SU-DHL-6 (cell line): ENCODE results near the gene MRPS33.

Experiments used
- H2AFZ ChIP-seq: fragments of 200-600 bp; sonication (generic); 2 replicates; pipeline ENCODE4 v1.6.1; 2014; ENCODE audit warnings: low read depth, mild to moderate bottlenecking, moderate library complexity, mixed read lengths, antibody characterized with exemption, low read length; ENCODE audit not compliant: severe bottlenecking
- H3F3A ChIP-seq: fragments of 200-600 bp; shearing (Covaris generic); 2 replicates; pipeline ENCODE4 v1.6.0; 2016; ENCODE audit warnings: antibody characterized with exemption, mild to moderate bottlenecking; ENCODE audit not compliant: insufficient read depth
- H3K27ac ChIP-seq: fragments of 200-600 bp; sonication (generic); 2 replicates; pipeline ENCODE4 v1.5.1; 2016; ENCODE audit warnings: low read depth, mild to moderate bottlenecking, low read length, moderate library complexity, mixed read lengths
- H3K27me3 ChIP-seq: fragments of 200-600 bp; sonication (generic), shearing (Covaris generic); 2 replicates; pipeline ENCODE4 v1.6.0; 2014; ENCODE audit warnings: mild to moderate bottlenecking, low read length
- H3K36me3 ChIP-seq: fragments of 200-600 bp; sonication (generic); 2 replicates; pipeline ENCODE4 v1.6.1; 2014; ENCODE audit warnings: mild to moderate bottlenecking, low read length, mixed read lengths
- H3K4me2 ChIP-seq: fragments of 300-600, 200-600 bp; shearing (Covaris generic), sonication (generic); 2 replicates; pipeline ENCODE4 v1.6.0; 2014; ENCODE audit warnings: low read length, low read depth, mild to moderate bottlenecking; ENCODE audit not compliant: poor library complexity, severe bottlenecking
- H3K4me3 ChIP-seq: fragments of 200-600 bp; sonication (generic); 2 replicates; pipeline ENCODE4 v1.5.1; 2014; ENCODE audit warnings: antibody characterized with exemption, low read length, mild to moderate bottlenecking, mixed read lengths; ENCODE audit not compliant: insufficient read depth, poor library complexity, severe bottlenecking
- H3K79me2 ChIP-seq: fragments of 200-600 bp; sonication (generic); 2 replicates; pipeline ENCODE4 v1.6.1; 2014; ENCODE audit warnings: mild to moderate bottlenecking, low read length, moderate library complexity; ENCODE audit not compliant: insufficient read depth
- H3K9ac ChIP-seq: fragments of 200-600 bp; sonication (generic); 2 replicates; pipeline ENCODE4 v1.7.0; 2014; ENCODE audit warnings: mild to moderate bottlenecking, low read length
- H3K9me2 ChIP-seq: fragments of 200-600 bp; sonication (generic); replicated peaks from 2 replicates; pipeline ENCODE4 v1.6.1; 2014; ENCODE audit warnings: low read length; ENCODE audit not compliant: insufficient read depth
- H3K9me3 ChIP-seq: fragments of 200-600 bp; sonication (generic); 2 replicates; pipeline ENCODE4 v1.6.1; 2014; ENCODE audit warnings: low read length, mixed read lengths; ENCODE audit not compliant: insufficient read depth
- H4K20me1 ChIP-seq: fragments of 200-600 bp; sonication (generic); 2 replicates; pipeline ENCODE4 v1.6.1; 2014; ENCODE audit warnings: low read depth, mild to moderate bottlenecking, antibody characterized with exemption, low read length, moderate library complexity, mixed read lengths
- CTCF ChIP-seq: fragments of 200-600 bp; sonication (generic); IDR thresholded peaks from one replicate; pipeline ENCODE4 v1.5.1; 2017; ENCODE audit warnings: antibody characterized with exemption, mild to moderate bottlenecking, low read length, moderate library complexity; ENCODE audit not compliant: insufficient read depth, poor library complexity, severe bottlenecking
- EZH2phosphoT487 ChIP-seq: fragments of 200-600 bp; sonication (generic), shearing (Covaris generic); conservative IDR thresholded peaks from 2 replicates; pipeline ENCODE4 v1.6.1; 2018; ENCODE audit warnings: mild to moderate bottlenecking, antibody characterized with exemption, low read length, moderate library complexity, mixed read lengths

The MRPS33 gene

GRCh38 chr7:141001122-141001521 is 13.6 kb downstream of the MRPS33 start:
- no peaks in the 10 kb centered on the region for H3K27me3 ChIP-seq
- peaks cover 2% of the 10 kb centered on the region; the same call in 1 of the 2 replicates for H3K36me3 ChIP-seq
- no peak for TF ChIP-seq EZH2phosphoT487
- TF ChIP-seq CTCF: no peak
- H2AFZ ChIP-seq: no peak overlapping the region
- H3K4me3 ChIP-seq: no peak overlapping the region
- no peaks in the 10 kb centered on the region for H3K79me2 ChIP-seq
- H3K4me2 ChIP-seq: no peak overlapping the region
- H3K9me3 ChIP-seq: no peaks in the 10 kb centered on the region
- H3K9me2 ChIP-seq: no peaks in the 10 kb centered on the region
- no peaks in the 10 kb centered on the region for H3F3A ChIP-seq
- H4K20me1 ChIP-seq: no peaks in the 10 kb centered on the region
- no peak overlapping the region for H3K9ac ChIP-seq
- H3K27ac ChIP-seq: no peak overlapping the region

DNA sequence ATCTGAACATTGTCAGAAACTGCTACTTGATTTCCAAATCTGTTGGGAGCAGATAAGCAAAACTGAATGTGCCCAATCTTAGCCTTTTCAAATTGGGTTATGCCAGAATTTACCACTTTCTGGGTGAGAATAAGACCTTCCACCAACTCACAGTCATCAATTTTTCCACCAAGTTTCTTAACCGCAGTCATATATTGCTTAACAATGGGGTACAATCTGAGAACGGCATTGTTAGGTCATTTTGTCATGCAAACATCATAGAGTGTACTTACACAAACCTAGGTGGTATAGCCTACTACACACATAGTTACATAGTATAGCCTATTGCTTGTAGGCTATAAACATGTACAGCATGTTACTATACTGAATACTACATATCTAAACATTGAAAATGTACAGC is 16.0 kb downstream of the MRPS33 start:
- Histone ChIP-seq H3K36me3 (no peaks in the 10 kb centered on the region), H3K4me2 (no peak overlapping the region), H3F3A (no peaks in the 10 kb centered on the region), H3K4me3 (no peak overlapping the region), H3K9me3 (no peaks in the 10 kb centered on the region), H3K9me2 (no peaks in the 10 kb centered on the region), H3K9ac (no peak overlapping the region), H3K79me2 (no peaks in the 10 kb centered on the region), H3K27ac (no peak overlapping the region), H2AFZ (no peak overlapping the region), H4K20me1 (no peaks in the 10 kb centered on the region), H3K27me3 (no peaks in the 10 kb centered on the region)
- TF ChIP-seq EZH2phosphoT487 (no peak), CTCF (no peak)

DNA sequence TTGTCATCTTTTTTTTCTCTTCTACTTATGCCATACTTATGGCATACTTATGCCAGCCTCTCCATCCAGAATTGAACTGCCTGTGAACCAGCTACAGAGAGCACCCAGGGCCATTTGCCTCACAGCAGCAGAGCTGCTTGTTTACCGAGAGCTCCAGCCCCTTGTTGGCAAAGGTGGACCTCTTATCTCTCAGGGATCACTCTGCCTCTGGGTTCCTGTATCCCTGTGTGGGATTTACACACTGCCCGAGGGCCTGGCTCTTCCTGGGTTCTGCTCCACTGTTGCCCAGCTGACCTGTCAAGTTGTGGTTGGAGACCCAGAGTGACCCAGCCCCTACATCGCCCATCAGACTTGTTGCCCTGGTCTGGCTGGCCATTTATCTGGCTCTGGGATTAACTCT is 22.3 kb downstream of the MRPS33 start:
- H3K9me3 ChIP-seq: no peaks in the 10 kb centered on the region
- H3K9ac ChIP-seq: no peak overlapping the region
- no peaks in the 10 kb centered on the region for H3F3A ChIP-seq
- H3K36me3 ChIP-seq: no peaks in the 10 kb centered on the region
- no peak overlapping the region for H3K27ac ChIP-seq
- H4K20me1 ChIP-seq: no peaks in the 10 kb centered on the region
- H2AFZ ChIP-seq: no peak overlapping the region
- no peaks in the 10 kb centered on the region for H3K9me2 ChIP-seq
- H3K79me2 ChIP-seq: no peaks in the 10 kb centered on the region
- TF ChIP-seq CTCF: no peak
- no peaks in the 10 kb centered on the region for H3K27me3 ChIP-seq
- H3K4me2 ChIP-seq: no peak overlapping the region
- no peak overlapping the region for H3K4me3 ChIP-seq
